NOMO-1 (cell line): ENCODE measurements around the gene TNNI2.

Source experiments
- DNase-seq, 2 experiments: peaks; one replicate each; lab custom pipeline; 2025; ENCODE audit not compliant: unreplicated experiment in 2 of 2; lab: John Stamatoyannopoulos, UW

The TNNI2 gene

DNA sequence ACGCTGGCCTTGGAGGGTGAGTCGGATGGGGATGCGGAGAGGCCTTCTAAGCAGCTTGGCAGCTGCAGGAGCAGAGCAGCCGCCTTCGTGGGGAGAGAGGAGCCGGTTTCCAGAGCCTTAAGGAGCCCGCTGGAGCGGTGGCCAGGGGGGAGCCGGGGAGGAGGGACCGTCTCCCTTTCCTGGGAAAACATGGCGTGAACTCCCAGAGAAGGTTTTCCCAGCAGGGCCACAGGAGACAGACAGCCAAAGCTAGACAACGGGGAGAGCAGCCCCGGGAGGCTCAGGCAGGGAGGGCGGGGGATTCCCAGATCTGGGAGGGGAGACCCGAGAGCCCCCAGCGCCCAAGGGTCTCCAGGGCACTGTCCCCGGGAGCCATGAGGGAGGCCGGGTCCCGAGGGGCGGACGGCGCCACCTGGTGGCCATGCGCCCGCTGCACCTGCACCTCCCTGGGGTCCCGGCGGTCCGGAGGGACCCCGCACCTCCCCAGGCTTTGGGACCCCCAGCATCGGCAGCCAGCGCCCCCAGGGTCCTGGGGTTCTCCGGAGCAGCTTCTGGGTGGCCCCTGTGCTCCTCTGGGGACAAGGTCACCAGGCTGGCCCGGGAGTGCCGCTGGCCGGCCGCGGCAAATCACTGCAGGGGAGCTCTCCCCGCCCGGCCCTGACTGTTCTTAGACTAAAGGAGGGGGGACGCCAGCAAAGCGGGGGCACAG lies 6.4 kb upstream of the TNNI2 start:
- no peak for DNase-seq

DNA sequence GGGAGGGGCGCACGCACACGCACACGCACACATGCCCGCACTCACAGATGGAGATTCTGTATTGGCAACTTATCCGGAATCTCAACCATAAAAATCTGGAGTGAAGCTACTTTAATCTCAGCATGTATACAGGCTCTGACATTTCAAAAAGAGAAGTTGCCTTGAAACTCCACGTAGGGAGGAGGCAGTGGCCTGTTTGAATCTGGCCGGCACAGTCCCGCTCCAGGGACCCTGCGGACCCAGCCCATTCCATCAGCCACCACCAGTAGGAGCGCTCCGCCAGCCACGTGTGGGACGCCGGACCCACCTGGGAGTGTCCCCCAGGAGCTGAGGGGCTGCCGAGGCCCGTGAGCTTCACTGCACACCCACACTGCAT lies 5.9 kb upstream of the TNNI2 start:
- DNase-seq: peak in 1 of 2 experiments; percentile 23

- DNase-seq: no peak
Measured at GRCh38 chr11:1834062-1834610, 4.6 kb upstream of the TNNI2 start.

GRCh38 chr11:1834779-1835670 lies 3.8 kb upstream of the TNNI2 start, which contains the start of gene SYT8:
Gene SYT8, plus strand, starts transcription at chr11:1834990. Its CDS starts 116 bp downstream, at chr11:1835106.
- DNase-seq: no peak

GRCh38 chr11:1835671-1836010 lies 3.1 kb upstream of the TNNI2 start:
- no peak for DNase-seq

DNA sequence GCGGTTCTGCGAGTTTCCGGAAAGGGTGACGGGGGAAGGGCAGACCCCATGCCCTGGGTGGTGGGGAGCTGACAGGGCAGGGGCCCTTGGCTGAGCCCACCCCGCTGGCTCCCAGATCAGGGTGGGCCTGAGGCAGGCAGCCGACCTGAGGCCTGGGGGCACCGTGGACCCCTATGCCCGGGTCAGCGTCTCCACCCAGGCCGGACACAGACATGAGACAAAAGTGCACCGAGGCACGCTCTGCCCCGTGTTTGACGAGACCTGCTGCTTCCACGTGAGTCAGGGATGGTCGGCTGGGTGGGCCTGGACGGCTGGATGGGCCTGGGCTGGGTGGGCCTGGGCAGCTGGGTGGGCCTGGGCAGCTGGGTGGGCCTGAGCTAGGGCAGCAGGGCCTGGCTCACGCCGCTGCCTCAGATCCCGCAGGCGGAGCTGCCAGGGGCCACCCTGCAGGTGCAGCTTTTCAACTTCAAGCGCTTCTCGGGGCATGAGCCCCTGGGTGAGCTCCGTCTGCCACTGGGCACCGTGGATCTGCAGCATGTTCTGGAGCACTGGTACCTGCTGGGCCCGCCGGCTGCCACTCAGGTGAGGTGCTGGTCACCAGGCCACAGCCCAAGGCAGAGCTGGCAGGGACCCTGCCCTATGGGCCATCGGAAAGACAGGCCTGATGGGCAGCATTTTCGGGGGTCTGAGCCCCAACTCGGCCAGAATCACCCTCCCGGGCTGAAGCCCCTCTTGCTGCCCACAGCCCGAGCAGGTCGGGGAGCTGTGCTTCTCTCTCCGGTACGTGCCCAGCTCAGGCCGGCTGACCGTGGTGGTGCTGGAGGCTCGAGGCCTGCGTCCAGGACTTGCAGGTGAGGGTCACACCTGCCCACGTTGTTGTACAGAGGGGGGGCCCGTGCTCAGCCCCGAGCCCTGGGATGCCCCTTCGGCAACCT lies 2.5 kb upstream of the TNNI2 start:
- no peak for DNase-seq

GRCh38 chr11:1837171-1838076 lies 1.4 kb upstream of the TNNI2 start:
- DNase-seq: peak; percentile 65 to 66

DNA sequence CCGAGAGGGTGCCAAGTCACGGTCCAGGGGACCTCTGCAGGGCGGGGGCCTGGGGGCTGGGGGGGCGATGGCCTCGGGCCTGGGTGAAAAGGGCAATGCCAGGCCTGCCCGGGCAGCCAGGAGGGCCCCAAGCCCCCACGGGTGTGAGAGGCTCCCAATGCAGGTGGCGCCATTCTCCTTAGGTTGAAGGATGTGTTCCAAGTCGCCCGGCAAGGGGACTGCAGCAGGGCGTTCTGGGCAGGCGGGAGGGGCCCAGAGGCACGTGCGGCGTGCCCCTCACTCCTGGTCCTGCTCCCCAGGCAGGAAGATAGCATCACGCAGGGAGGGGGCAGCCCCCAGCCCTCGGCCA lies 730 bp upstream of the TNNI2 start:
- DNase-seq: no peak

DNA sequence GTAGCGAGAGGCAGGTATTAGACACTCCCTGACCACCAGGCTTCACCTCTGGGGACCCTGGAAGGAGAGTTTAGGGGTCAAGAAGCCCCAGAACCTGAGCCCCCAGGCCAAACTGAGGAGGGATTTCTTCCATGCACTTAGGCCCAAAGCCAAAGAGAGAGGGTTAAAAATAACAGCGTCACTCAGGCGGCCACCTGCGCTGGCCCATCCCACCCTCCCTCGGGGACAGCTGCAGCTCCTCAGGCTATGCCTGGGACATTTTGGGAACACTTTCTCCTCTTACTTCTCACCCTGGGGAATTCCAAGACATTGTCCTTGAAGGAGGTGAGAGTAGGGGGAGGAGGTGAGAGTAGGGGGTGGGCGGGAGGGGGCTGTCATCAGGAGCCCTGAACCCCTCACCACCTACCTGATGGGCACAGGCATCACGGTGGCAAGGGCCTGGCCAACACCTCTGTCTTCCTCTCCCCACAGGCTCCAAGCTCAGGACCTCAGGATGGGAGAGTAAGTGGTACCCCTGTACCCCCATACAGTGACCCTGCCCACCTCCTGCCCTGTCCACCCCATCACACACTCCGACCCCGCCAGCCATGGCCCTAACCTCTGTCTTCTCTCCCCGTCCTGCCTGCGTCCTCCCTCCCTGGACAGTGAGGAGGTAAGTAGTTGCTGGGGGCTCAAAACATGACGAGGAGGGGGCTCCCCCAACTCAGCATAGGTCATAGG lies 583 bp downstream of the TNNI2 start:
- no peak for DNase-seq

DNA sequence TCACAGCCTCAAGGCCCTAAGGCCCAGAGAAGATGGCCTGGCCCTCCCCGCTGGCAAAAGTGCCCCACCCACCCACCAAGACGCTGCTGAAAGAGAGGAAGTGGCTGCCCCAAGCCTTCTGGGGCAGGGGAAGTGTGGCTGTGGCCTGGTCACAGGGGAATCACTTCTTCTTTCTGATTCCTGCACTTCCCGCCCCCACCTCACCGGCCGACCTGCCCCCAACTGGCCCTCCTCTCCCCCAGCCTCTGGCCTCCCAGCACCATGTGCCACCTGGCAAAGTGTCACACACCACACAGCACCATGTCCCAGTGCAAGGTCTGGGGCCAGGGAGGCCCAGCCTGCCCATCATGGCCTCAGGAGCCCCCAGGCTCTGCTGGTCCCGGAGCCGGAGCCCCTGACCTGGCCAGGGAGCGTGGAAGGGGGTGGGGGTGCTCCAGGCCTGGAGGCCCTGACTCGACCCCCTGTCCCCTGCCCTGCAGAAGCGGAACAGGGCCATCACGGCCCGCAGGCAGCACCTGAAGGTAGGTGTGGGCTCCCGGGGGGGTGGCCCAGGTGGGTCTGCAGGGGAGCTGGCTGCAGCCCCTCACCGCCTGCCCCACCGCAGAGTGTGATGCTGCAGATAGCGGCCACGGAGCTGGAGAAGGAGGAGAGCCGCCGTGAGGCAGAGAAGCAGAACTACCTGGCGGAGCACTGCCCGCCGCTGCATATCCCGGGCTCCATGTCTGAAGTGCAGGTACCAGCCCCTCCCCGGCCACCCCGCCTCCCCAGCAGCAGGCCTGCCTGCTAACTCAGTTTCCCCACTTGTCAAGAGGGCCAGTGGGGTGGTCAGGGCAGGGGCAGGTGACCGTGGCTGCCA lies 1.4 kb downstream of the TNNI2 start:
- peak; percentile 92 to 93 for DNase-seq

- DNase-seq: no peak
Measured at GRCh38 chr11:1840780-1841480, 2.1 kb downstream of the TNNI2 start.

DNA sequence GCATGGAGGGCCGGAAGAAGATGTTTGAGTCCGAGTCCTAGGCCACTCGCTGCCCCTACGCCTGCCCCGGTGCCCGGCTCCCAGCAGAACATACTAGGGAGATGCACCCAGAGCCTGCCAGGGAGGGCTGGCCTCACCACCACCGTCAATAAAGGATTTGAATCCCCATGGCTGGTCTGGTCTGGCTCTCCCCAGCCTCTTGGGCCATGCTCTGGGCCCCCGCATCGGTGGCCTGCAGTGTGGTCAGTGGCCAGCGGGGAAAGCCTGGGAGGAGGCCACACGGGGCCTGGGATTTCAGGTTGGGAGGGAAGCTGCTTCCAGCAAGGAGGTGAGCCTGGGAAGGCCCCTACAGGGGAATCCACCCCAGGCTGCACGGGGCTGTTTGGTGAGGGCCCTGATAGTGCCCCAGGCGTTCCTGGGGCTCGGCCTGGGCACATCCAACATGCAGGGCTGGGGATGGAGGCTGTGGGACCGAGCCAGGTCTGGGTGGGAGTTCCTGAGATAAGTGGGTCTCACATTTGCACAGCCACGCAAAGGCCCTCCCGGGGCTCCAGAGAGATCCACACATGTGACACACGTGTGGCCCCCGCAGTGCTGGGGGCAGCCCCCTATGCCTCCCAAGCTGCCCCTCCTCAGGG lies 2.8 kb downstream of the TNNI2 start:
- no peak for DNase-seq

GRCh38 chr11:1842149-1843097 lies 3.6 kb downstream of the TNNI2 start:
- no peak for DNase-seq

DNA sequence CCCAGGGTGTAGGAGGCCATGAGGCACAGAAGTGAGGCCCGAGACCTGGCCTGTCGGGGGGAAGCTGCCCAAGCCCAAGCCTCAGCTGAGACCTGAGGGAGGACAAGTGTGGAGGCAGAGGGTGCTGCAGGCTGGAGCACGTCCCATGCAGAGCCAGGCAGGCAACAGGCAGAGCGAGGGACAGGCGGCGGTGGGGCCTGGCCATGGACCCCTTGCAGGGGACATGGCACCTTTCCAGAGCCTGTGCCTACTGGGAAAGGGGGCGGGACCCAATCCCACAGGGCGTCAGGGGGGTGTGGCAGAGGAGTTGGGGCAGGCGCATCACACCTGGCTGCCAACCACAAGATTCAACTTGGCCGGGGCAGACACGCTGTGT lies 4.3 kb downstream of the TNNI2 start:
- DNase-seq: no peak

- no peak for DNase-seq
Measured at GRCh38 chr11:1843796-1844195, 5.0 kb downstream of the TNNI2 start.
